Mucosa of stomach (tissue), 1 donor: Measurements from ENCODE around the gene ZNF48.

Source experiments
- H3K27me3 ChIP-seq: one replicate; pipeline ENCODE4 v1.7.0; 2013; ENCODE audit warnings: mild to moderate bottlenecking, low read length; ENCODE audit not compliant: control insufficient read depth, insufficient read depth
- H3K36me3 ChIP-seq: one replicate; pipeline ENCODE4 v1.7.0; 2013; ENCODE audit warnings: low read length; ENCODE audit not compliant: control insufficient read depth, insufficient read depth
- H3K4me1 ChIP-seq: one replicate; pipeline ENCODE4 v1.7.0; 2013; ENCODE audit warnings: mild to moderate bottlenecking, low read length; ENCODE audit not compliant: control insufficient read depth, insufficient read depth
- H3K4me3 ChIP-seq: one replicate; pipeline ENCODE4 v1.7.0; 2013; ENCODE audit warnings: low read length
- H3K9ac ChIP-seq: one replicate; pipeline ENCODE4 v1.7.0; 2013; ENCODE audit warnings: mild to moderate bottlenecking, low read length, moderate library complexity
- H3K9me3 ChIP-seq: one replicate; pipeline ENCODE4 v1.7.0; 2013; ENCODE audit warnings: mild to moderate bottlenecking, low read length, moderate library complexity; ENCODE audit not compliant: control insufficient read depth
- donor health status: Pancreatic carcinoma.

Gene ZNF48

GRCh38 chr16:30418350-30419181 is 23.3 kb downstream of the ZNF48 start:
- no peaks in the 10 kb centered on the region for H3K36me3 ChIP-seq
- H3K4me3 ChIP-seq, result peak overlapping the region; percentile 12
- peak overlapping the region; percentile 71 for H3K9ac ChIP-seq
- no peaks in the 10 kb centered on the region for H3K27me3 ChIP-seq
- peaks cover 17% of the 10 kb centered on the region for H3K4me1 ChIP-seq
- H3K9me3 ChIP-seq, result no peaks in the 10 kb centered on the region

- no peak overlapping the region for H3K9ac ChIP-seq
- H3K4me1 ChIP-seq, result peaks cover 17% of the 10 kb centered on the region
- H3K4me3 ChIP-seq, result no peak overlapping the region
- H3K9me3 ChIP-seq, result no peaks in the 10 kb centered on the region
- H3K36me3 ChIP-seq, result no peaks in the 10 kb centered on the region
- H3K27me3 ChIP-seq, result no peaks in the 10 kb centered on the region
These were observed 25.8 kb downstream of the ZNF48 start for GRCh38 chr16:30421010-30421409.

DNA sequence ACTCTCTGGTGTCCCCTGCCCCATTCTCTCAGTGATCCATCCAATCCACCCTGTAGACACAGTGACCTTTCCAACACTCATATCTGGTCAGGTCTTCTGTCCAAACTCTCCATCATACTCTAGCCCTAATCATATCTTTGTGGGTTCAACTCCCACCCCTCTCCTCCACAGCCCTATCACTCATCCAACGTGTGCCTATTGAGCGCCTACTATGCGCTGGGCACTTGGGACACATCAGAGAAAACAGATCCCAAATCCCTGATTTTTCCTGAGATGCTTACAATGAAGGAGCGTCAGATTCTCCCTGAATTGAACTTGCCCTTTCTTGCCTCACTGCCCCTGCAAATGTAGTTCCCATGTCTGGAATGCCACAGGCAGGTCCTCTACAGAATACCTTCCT is 32.8 kb downstream of the ZNF48 start:
- Histone ChIP-seq H3K9ac (no peak overlapping the region), H3K4me3 (no peak overlapping the region), H3K9me3 (no peaks in the 10 kb centered on the region), H3K36me3 (no peaks in the 10 kb centered on the region), H3K27me3 (no peaks in the 10 kb centered on the region), H3K4me1 (peaks cover 16% of the 10 kb centered on the region)

DNA sequence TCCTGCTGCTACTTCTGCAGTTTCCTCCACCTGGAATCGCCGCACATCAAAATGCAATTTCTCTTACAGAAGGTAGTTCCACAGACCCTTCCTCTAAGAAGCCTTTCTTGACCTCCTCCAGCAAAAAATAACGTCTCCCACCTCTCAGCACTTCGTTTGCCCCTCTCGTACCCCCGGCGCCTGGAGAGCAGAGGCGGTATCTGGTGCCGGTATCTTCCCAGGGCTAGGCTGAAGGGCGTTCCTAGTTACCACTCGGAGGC is 34.1 kb downstream of the ZNF48 start:
- Histone ChIP-seq H3K4me3 (peak overlapping the region; percentile 70), H3K27me3 (no peaks in the 10 kb centered on the region), H3K9ac (peak overlapping the region; percentile 57), H3K9me3 (no peaks in the 10 kb centered on the region), H3K36me3 (no peaks in the 10 kb centered on the region), H3K4me1 (peaks cover 16% of the 10 kb centered on the region)

- Histone ChIP-seq H3K9ac (peak within 1 kb of the TSS; percentile 57), H3K4me1 (peaks cover 16% of the 10 kb centered on the region), H3K9me3 (no peaks in the 10 kb centered on the region), H3K36me3 (no peaks in the 10 kb centered on the region), H3K4me3 (peak within 1 kb of the TSS; percentile 70), H3K27me3 (no peaks in the 10 kb centered on the region)
These were observed 34.6 kb downstream of the ZNF48 start, which contains the start of gene DCTPP1 for GRCh38 chr16:30429678-30430427. DCTPP1 (minus strand) TSS chr16:30430030; CDS start chr16:30429980, 50 bp downstream.

DNA sequence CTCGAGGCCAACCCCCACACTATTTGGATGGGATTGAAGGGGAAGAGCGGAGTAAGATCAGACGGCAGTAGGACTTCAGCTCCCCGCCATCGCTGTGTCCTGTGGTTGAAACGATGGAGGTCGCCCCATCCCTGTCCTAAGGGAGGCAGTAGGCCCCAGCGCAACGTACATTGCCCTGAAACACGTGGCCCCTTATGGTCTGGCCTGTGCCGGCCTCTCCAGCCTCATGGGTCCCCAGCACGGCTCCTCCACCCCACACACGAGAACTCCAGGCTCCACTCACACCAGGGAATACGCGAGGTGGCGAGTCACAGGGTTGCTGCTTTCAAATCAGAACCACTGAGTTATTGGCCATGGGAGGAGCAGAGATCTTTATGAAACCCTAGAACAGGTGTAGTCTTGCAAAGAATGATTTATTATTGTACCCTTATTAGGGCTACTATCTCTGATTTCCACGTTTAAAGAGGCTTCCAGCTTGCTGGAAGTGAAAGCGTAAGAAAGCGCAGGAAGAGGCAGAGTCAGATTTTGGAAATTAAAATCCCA is 35.3 kb downstream of the ZNF48 start:
- no peaks in the 10 kb centered on the region for H3K9me3 ChIP-seq
- no peaks in the 10 kb centered on the region for H3K27me3 ChIP-seq
- H3K4me1 ChIP-seq, result peaks cover 16% of the 10 kb centered on the region
- no peaks in the 10 kb centered on the region for H3K36me3 ChIP-seq
- H3K4me3 ChIP-seq, result no peak overlapping the region
- peak overlapping the region; percentile 57 for H3K9ac ChIP-seq

- H3K9ac ChIP-seq, result no peak overlapping the region
- no peak overlapping the region for H3K4me3 ChIP-seq
- no peaks in the 10 kb centered on the region for H3K27me3 ChIP-seq
- peaks cover 20% of the 10 kb centered on the region for H3K4me1 ChIP-seq
- no peaks in the 10 kb centered on the region for H3K36me3 ChIP-seq
- H3K9me3 ChIP-seq, result no peaks in the 10 kb centered on the region
These were observed 39.6 kb downstream of the ZNF48 start for GRCh38 chr16:30434852-30435251.

DNA sequence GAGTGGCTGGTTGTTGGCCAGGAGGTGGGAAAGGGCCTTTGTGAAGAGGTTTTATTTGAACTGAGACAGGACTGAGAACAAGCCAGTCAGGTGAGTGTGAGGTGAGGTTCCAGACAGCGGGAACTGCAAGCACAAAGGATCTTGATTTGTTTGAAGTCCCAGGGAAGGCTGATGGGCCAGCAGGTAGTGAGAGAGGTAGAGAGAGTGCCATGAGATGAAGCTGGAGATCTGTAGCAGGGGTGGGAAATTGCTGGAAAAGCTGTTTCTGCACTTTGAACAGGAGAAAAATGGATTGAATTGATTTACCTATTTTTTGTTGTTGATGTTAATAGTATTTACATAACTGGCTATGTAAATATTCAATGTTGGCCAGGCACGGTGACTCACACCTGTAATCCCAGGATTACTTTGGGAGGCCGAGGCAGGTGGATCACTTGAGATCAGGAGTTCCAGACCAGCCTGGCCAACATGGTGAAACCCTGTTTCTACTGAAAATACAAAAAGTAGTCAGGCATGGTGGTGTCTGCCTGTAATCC is 42.4 kb downstream of the ZNF48 start:
- Histone ChIP-seq H3K9me3 (no peaks in the 10 kb centered on the region), H3K4me3 (no peak overlapping the region), H3K27me3 (no peaks in the 10 kb centered on the region), H3K9ac (no peak overlapping the region), H3K4me1 (peaks cover 14% of the 10 kb centered on the region), H3K36me3 (no peaks in the 10 kb centered on the region)

DNA sequence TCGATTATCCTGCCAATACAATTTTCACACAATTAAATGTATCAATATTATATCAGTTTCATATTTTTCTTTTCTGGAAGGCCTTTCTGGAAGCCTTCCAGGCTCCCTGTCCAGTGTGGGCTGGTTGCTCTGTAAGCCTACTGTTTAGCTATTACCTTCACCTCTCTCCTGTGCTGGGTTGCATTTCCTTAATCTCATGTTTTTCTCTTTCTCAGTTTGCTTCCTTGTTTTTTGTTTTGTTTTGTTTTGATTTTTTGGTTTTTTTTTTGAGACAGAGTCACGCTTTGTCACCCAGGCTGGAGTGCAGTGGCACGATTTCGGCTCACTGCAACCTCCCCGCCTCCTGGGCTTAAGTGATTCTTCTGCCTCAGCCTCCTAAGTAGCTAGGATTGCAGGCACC is 43.6 kb downstream of the ZNF48 start:
- H3K4me1 ChIP-seq, result peaks cover 14% of the 10 kb centered on the region
- no peaks in the 10 kb centered on the region for H3K36me3 ChIP-seq
- H3K9me3 ChIP-seq, result no peaks in the 10 kb centered on the region
- H3K27me3 ChIP-seq, result no peaks in the 10 kb centered on the region
- H3K9ac ChIP-seq, result no peak overlapping the region
- no peak overlapping the region for H3K4me3 ChIP-seq

GRCh38 chr16:30439720-30440348 is 44.6 kb downstream of the ZNF48 start:
- H3K36me3 ChIP-seq, result no peaks in the 10 kb centered on the region
- H3K27me3 ChIP-seq, result no peaks in the 10 kb centered on the region
- H3K4me3 ChIP-seq, result no peak overlapping the region
- peaks cover 19% of the 10 kb centered on the region for H3K4me1 ChIP-seq
- H3K9me3 ChIP-seq, result no peaks in the 10 kb centered on the region
- H3K9ac ChIP-seq, result no peak overlapping the region

DNA sequence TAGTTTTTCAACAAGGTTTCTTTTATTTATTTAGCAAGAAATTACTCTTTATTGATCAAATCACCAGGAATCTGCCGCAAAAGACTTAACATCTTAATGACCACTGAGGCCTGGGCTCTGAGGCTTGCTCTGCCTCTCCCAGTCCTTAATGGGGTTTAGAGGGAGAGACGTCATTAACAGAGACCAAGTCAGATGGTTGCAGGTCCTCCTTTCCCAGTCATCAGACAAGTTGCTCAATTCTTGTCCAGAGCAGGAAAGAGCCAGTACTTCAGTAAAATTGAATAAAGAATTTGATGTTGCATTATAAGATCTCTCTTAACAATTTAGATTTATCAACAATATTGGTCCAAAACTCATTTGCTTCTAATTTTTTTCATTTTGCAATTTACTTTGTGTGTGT is 48.4 kb downstream of the ZNF48 start:
- Histone ChIP-seq H3K9ac (no peak overlapping the region), H3K4me3 (no peak overlapping the region), H3K27me3 (no peaks in the 10 kb centered on the region), H3K36me3 (no peaks in the 10 kb centered on the region), H3K9me3 (no peaks in the 10 kb centered on the region), H3K4me1 (peaks cover 33% of the 10 kb centered on the region)
